ENCODE measurements around the gene COL6A2.
"Not testable (repeated sequence)": the region's sequence is repeated elsewhere in the genome, so short reads cannot be mapped to it uniquely, and the experiment has no call there.

COL6A2 gene

DNA sequence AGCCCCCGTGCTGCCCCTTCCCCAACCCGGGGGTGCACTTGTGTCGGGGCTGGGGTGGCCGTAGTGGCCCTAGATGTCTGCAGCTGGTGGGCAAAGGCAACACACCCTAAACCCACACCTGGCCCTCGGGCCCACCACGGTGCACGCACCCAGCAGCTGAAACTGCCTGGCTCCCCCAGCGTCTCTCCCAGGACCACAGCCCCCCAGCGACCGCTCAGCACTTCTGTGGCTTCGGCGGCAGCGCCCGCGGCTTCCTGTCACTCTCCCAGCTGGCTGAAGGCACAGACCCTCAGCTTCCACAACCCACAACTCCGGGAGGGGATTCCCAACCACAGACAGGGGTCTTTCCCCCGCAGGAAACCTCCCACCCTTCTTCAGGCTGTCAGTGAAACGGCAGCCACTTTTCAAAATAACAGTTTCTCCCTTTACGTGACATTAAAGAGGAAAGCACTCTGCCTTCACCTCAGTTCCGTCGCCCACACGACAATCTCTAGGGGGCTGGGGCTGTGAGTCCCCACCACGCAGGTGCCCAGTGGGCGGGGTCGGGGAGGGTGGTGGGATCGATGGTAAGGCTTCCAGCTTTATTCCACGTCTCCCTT is 40.7 kb upstream of the COL6A2 start:
- in situ Hi-C loops (cut with MboI; ENCODE audit: low sequenced_read_pairs, unreplicated experiment) = no loop called here
- TF ChIP-seq, protein P1, sequence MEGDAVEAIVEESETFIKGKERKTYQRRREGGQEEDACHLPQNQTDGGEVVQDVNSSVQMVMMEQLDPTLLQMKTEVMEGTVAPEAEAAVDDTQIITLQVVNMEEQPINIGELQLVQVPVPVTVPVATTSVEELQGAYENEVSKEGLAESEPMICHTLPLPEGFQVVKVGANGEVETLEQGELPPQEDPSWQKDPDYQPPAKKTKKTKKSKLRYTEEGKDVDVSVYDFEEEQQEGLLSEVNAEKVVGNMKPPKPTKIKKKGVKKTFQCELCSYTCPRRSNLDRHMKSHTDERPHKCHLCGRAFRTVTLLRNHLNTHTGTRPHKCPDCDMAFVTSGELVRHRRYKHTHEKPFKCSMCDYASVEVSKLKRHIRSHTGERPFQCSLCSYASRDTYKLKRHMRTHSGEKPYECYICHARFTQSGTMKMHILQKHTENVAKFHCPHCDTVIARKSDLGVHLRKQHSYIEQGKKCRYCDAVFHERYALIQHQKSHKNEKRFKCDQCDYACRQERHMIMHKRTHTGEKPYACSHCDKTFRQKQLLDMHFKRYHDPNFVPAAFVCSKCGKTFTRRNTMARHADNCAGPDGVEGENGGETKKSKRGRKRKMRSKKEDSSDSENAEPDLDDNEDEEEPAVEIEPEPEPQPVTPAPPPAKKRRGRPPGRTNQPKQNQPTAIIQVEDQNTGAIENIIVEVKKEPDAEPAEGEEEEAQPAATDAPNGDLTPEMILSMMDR (IDR thresholded peaks at IDR 0.05; ENCODE audit: borderline replicate concordance, control extremely low read depth, extremely low read depth, insufficient read depth, missing control alignments) = no peak
- DNase-seq (ENCODE audit: low spot score) = peak; percentile 67

DNA sequence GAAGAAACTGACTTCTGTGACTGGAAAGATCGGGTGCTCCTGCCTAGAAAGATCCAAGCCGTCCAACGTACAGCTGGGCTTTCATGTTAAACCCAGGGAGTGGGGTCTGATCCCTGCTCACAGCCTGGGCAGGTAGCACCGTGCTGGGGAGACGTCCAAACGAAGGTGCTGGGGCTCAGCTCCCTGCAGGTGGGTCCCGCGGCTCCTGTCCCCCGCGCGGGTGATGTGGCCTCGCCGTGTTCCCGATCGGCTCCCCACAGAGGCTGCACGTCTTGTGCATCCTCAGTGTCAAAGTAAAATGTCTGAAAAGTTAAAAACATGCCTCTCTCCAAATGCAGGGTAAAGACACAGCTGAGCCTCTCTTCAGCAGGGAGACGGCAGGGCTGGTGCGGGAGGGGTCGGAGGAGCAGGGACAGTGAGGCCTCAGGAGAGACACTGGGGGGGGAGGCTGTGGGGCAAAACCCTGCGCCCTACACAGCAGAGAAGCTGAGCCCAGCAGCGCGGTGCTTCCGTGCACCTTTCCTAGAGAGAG is 40.1 kb upstream of the COL6A2 start:
- in situ Hi-C loops (cut with MboI; ENCODE audit: low sequenced_read_pairs, unreplicated experiment) = no loop called here
- TF ChIP-seq, protein P1 (IDR thresholded peaks at IDR 0.05; ENCODE audit: borderline replicate concordance, control extremely low read depth, extremely low read depth, insufficient read depth, missing control alignments) = no peak
- DNase-seq (ENCODE audit: low spot score) = no peak

DNA sequence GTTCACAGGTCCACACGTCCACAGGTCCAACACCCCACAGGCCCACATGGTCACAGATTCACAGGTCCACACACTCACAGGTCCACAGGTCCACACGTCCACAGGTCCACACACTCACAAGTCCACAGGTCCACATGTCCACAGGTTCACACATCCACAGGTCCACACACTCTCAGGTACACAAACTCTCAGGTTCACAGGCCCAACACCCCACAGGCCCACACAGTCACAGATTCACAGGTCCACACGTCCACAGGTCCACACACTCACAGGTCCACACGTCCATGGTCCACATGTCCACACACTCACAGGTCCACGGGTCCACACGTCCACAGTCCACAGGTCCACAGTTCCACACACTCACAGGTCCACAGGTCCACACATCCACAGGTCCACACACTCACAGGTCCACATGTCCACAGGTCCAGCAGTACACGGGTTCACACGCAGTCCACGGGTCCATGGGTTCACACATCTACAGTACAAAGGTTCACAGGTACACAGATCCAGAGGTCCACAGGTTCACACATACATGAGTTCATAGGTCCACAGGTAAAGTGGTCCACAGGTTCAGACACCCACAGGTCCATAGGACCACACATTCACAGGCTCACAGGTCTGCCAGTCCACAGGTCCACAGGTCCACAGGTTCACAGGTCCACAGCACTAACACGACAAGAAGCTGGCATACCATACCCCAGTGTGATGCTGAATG is 39.3 kb upstream of the COL6A2 start:
- DNase-seq (ENCODE audit: low spot score) = no peak
- TF ChIP-seq, protein P1 (IDR thresholded peaks at IDR 0.05; ENCODE audit: borderline replicate concordance, control extremely low read depth, extremely low read depth, insufficient read depth, missing control alignments) = no peak
- in situ Hi-C loops (cut with MboI; ENCODE audit: low sequenced_read_pairs, unreplicated experiment) = no loop called here

DNA sequence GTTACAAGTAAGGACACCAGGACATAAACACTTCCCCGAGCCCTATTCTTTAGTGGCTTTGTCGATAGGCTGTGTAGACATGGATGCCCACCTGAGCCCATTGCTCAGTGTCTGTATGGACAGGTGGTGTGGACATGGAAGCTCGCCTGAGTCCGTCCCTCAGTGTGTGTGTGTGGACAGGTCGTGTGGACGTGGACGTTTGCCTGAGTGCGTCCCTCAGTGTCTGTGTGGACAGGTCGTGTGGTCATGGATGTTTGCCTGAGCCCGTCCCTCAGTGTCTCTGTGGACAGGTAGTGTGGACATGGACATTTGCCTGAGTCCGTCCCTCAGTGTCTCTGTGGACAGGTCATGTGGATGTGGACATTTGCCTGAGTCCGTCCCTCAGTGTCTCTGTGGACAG is 38.7 kb upstream of the COL6A2 start:
- DNase-seq (ENCODE audit: low spot score) = no peak
- TF ChIP-seq, protein P1 (IDR thresholded peaks at IDR 0.05; ENCODE audit: borderline replicate concordance, control extremely low read depth, extremely low read depth, insufficient read depth, missing control alignments) = no peak
- in situ Hi-C loops (cut with MboI; ENCODE audit: low sequenced_read_pairs, unreplicated experiment) = no loop called here

DNA sequence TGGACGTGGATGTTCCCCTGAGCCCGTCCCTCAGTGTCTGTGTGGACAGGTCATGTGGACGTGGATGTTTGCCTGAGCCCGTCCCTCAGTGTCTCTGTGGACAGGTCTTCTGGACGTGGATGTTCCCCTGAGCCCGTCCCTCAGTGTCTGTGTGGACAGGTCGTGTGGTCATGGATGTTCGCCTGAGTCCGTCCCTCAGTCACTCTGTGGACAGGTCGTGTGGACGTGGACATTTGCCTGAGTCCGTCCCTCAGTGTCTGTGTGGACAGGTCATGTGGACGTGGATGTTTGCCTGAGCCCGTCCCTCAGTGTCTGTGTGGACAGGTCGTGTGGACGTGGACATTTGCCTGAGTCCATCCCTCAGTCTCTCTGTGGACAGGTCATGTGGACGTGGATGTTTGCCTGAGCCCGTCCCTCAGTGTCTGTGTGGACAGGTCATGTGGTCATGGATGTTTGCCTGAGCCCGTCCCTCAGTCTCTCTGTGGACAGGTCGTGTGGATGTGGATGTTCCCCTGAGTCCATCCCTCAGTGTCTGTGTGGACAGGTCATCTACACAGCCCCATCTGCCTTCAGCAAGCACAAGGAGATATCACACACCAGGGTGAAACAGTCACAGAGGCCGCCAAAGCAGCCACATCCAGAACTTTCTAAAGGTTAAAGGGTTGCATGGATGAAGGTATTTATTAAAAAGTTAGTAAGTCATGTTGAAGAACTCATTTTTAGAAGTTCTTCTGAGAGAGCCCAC is 38.0 kb upstream of the COL6A2 start:
- in situ Hi-C loops (cut with MboI; ENCODE audit: low sequenced_read_pairs, unreplicated experiment); DNase-seq (ENCODE audit: low spot score): not testable (repeated sequence)

DNA sequence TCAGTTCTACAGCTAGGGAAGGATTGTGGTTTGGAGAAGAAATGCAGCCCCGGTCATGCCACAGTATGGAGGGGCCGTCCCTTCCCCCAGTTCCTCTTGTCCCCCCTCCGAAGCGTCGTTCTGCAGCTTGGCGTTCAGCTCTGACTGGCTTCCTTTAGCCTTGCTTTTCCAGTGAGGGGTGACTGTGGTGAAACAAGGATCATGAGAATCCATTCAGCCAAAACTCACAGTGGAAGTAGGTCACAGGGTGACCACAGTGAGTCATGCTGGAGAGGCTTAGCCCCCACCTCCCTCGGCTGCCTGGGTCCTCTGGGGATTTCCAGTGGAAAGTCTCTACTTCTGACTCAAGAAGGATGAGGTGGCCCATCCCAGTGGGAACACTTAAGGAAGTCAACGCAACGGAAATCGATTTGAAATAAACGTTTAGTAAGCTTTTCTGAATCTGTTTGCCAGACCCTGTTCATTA is 37.3 kb upstream of the COL6A2 start:
- DNase-seq (ENCODE audit: low spot score) = no peak
- in situ Hi-C loops (cut with MboI; ENCODE audit: low sequenced_read_pairs, unreplicated experiment) = no loop called here
- TF ChIP-seq, protein P1 (IDR thresholded peaks at IDR 0.05; ENCODE audit: borderline replicate concordance, control extremely low read depth, extremely low read depth, insufficient read depth, missing control alignments) = no peak
